Ovary (tissue), 9 donors: ENCODE data around the gene ZNF566. TPM values are rescaled to one million over a fixed set of nuclear protein-coding genes. Genes with fewer than 3 reads are reported as not detected.

Experiments used
- DNase-seq, 5 donors: peaks; one replicate each; pipeline ENCODE4 v3.0.0-alpha.2; 2019 to 2020
- H3K27ac ChIP-seq, 2 donors: fragments of 200-600 bp; one replicate each; pipeline versions ENCODE4 v1.5.1 to v1.8.0; 2019 to 2022
- H3K27me3 ChIP-seq: fragments of 200-600 bp; one replicate; pipeline ENCODE4 v1.8.0; 2022
- H3K36me3 ChIP-seq: fragments of 200-600 bp; sonication (generic); one replicate; pipeline ENCODE4 v1.5.1; 2019
- H3K4me1 ChIP-seq: one replicate; pipeline ENCODE4 v1.8.1; 2013; ENCODE audit warnings: mild to moderate bottlenecking, moderate library complexity; ENCODE audit not compliant: insufficient read depth
- H3K4me3 ChIP-seq: fragments of 200-600 bp; sonication (generic); one replicate; pipeline ENCODE4 v1.5.1; 2017
- H3K9me3 ChIP-seq, 2 donors: fragments of 200-600 bp in 1 of 2; sonication (generic) in 1 of 2; one replicate each; pipeline versions ENCODE4 v1.5.1 to v1.8.1; 2013 to 2019; ENCODE audit warnings: mild to moderate bottlenecking in 1 of 2, moderate library complexity in 1 of 2
- CTCF ChIP-seq, 3 donors: fragments of 450-650 bp in 2 of 3; fragments of 200-600 bp in 1 of 3; IDR thresholded peaks; one replicate each; pipeline versions ENCODE4 v1.5.1 to v1.8.0; 2016 to 2022; ENCODE audit warnings: antibody characterized with exemption in 3 of 3, mild to moderate bottlenecking in 1 of 3
- EP300 ChIP-seq: sonication (generic); formaldehyde crosslinking; IDR thresholded peaks from one replicate; pipeline ENCODE4 v1.6.1; 2017; ENCODE audit warnings: antibody characterized with exemption
- POLR2A ChIP-seq: fragments of 450-650 bp; IDR thresholded peaks from one replicate; pipeline ENCODE4 v1.6.1; 2017; ENCODE audit warnings: antibody characterized with exemption, mild to moderate bottlenecking, moderate library complexity
- WGBS, 3 donors: extraction: QIAGEN DNeasy Blood & Tissue Kit in 1 of 3; methylation state at CpG; one replicate each; pipeline versions ENCODE4 v1.1.5 to v1.1.7; 2013 to 2017; 5-methylcytosine and 5-hydroxymethylcytosine counted together
- intact Hi-C, 4 donors: fragments of 100-400 bp; cut with DNase I; formaldehyde crosslinking; loops; one replicate each; pipeline versions ENCODE4 v1.11.0 to v1.15.1; 2022 to 2023
- polyA plus RNA-seq, 2 donors: library from polyadenylated mRNA; stranded (reverse); fragments of 200-250 nt in 1 of 2; fragments of 350-450 nt in 1 of 2; fragmentation: Illumina TruSeq in 1 of 2; extraction: RNeasy Lipid Tissue Mini Kit (QIAGEN cat#74804) in 1 of 2; gene quantifications; one replicate each; pipeline ENCODE4 v1.2.3, GENCODE V29; 2013 to 2014
- total RNA-seq, 7 donors: library from RNA; depleted of rRNA in 2 of 7; stranded (reverse); fragments of >200 nt in 2 of 7; fragmentation: NEBNext Ultra II Directional in 3 of 7; extraction: Animal tissue kit (Norgen Biotek cat#: 25700) in 3 of 7; gene quantifications; one replicate each; pipeline versions ENCODE4 v1.1.0 to v1.2.4, GENCODE V29; 2016 to 2023
- donor health status: DM: no; HTN: no; CAD: no; lungs with moderate emphysema.
- donor health status: DM: no; HTN: no; CAD: no.
- donor health status: Bipolar disorder and iron deficiency.
- donor health status: DM: yes; HTN: yes; CAD: no.
- donor health status: DM: no; HTN: no; CAD: no.
- donor health status: DM: yes; HTN: yes; CAD: no.

ZNF566 gene
- total and polyA plus RNA-seq, 9 donors: 6.1 to 22.0 (median 15.7) TPM

GRCh38 chr19:36441339-36441738 is 48.0 kb downstream of the ZNF566 start:
- no peaks in the 10 kb centered on the region for H3K4me1 ChIP-seq
- 55 to 76% (median 62%) methylated on average over 1 of the region's 1 CpG for WGBS, 3 donors
- peaks cover 0 to 9% of the 10 kb centered on the region in 2 donors for H3K9me3 ChIP-seq
- no peaks in the 10 kb centered on the region for H3K27me3 ChIP-seq
- TF ChIP-seq POLR2A: no peak
- H3K4me3 ChIP-seq: no peak overlapping the region
- intact Hi-C loops: no loop called here
- DNase-seq: no peak
- H3K27ac ChIP-seq: no peak overlapping the region
- no peaks in the 10 kb centered on the region for H3K36me3 ChIP-seq

GRCh38 chr19:36436531-36436930 is 52.8 kb downstream of the ZNF566 start:
- peaks cover 0 to 3% of the 10 kb centered on the region in 2 donors for H3K9me3 ChIP-seq
- 37 to 49% (median 46%) methylated on average over 2 of the region's 2 CpGs for WGBS, 3 donors
- DNase-seq: no peak
- intact Hi-C loops: no loop called here
- H3K27me3 ChIP-seq: no peaks in the 10 kb centered on the region
- H3K4me3 ChIP-seq: no peak overlapping the region
- TF ChIP-seq EP300 (no peak), POLR2A (no peak), CTCF (IDR thresholded peaks at IDR 0.05) (no peak)
- no peaks in the 10 kb centered on the region for H3K36me3 ChIP-seq
- no peak overlapping the region for H3K27ac ChIP-seq
- no peaks in the 10 kb centered on the region for H3K4me1 ChIP-seq

- Histone ChIP-seq H3K4me3 (no peak overlapping the region), H3K9me3 (no peaks in the 10 kb centered on the region), H3K27me3 (no peaks in the 10 kb centered on the region), H3K36me3 (no peaks in the 10 kb centered on the region), H3K27ac (no peak overlapping the region), H3K4me1 (no peaks in the 10 kb centered on the region)
- 88 to 91% (median 89%) methylated on average over 4 of the region's 4 CpGs for whole genome bisulfite sequencing, 3 donors
- DNase-seq: no peak
- intact Hi-C loops: no loop called here
- TF ChIP-seq POLR2A: no peak
- no peak for TF ChIP-seq EP300
- no peak for TF ChIP-seq CTCF (IDR thresholded peaks at IDR 0.05)
Observed at GRCh38 chr19:36423925-36424324, 65.4 kb downstream of the ZNF566 start.

- TF ChIP-seq CTCF (IDR thresholded peaks at IDR 0.05) (no peak), POLR2A (no peak), EP300 (no peak)
- no peaks in the 10 kb centered on the region for H3K27me3 ChIP-seq
- DNase-seq: no peak
- H3K27ac ChIP-seq: no peak overlapping the region
- no peaks in the 10 kb centered on the region for H3K36me3 ChIP-seq
- intact Hi-C loops: no loop called here
- 17 to 21% (median 21%) methylated on average over 32 to 33 of the region's 33 CpGs for WGBS, 3 donors
- peak overlapping the region; percentile 33 for H3K4me3 ChIP-seq
- H3K9me3 ChIP-seq: no peaks in the 10 kb centered on the region
- peaks cover 3% of the 10 kb centered on the region for H3K4me1 ChIP-seq
Observed at GRCh38 chr19:36421749-36422481, 67.4 kb downstream of the ZNF566 start.

GRCh38 chr19:36420961-36421748 is 68.2 kb downstream of the ZNF566 start:
- WGBS, 3 donors: 4 to 7% (median 4%) methylated on average over 46 to 61 of the region's 61 CpGs
- peak in 1 of 5 donors; percentile 25 for DNase-seq
- Histone ChIP-seq H3K27ac (no peak overlapping the region), H3K27me3 (no peaks in the 10 kb centered on the region), H3K36me3 (no peaks in the 10 kb centered on the region), H3K4me3 (peak overlapping the region; percentile 33), H3K9me3 (no peaks in the 10 kb centered on the region), H3K4me1 (peaks cover 3% of the 10 kb centered on the region)
- intact Hi-C loops: no loop called here
- TF ChIP-seq POLR2A: no peak
- TF ChIP-seq CTCF (IDR thresholded peaks at IDR 0.05): no peak
- TF ChIP-seq EP300: no peak
